ENCODE results near the gene TMEM120B.

Gene TMEM120B

GRCh38 chr12:121766290-121767039 is 53.9 kb downstream of the TMEM120B start:
- Histone ChIP-seq H4K91ac (ENCODE audit: low read depth, low read length, poor library complexity) (no peak overlapping the region), H2BK120ac (ENCODE audit: low read depth, low read length) (no peak overlapping the region), H3K23ac (ENCODE audit: low read depth, low read length, poor library complexity) (no peak overlapping the region), H2BK12ac (ENCODE audit: low read length) (no peak overlapping the region), H3K4ac (ENCODE audit: low read length) (no peak overlapping the region), H3K27ac (replicated peaks; ENCODE audit: low read length) (no peak overlapping the region), H2AFZ (ENCODE audit: low read length) (no peak overlapping the region), H3K4me3 (ENCODE audit: low read length in 2 of 2) (no peak overlapping the region), H3K14ac (ENCODE audit: low read length) (no peak overlapping the region), H3K9ac (ENCODE audit: low read depth, low read length, poor library complexity) (no peak overlapping the region), H3K4me2 (ENCODE audit: insufficient read depth, low read length, poor library complexity, severe bottlenecking) (no peak overlapping the region), H2BK5ac (ENCODE audit: low read length) (no peak overlapping the region), H2BK15ac (ENCODE audit: low read length) (no peak overlapping the region), H3K18ac (ENCODE audit: low read length) (peak overlapping the region; percentile 66), H2AK5ac (ENCODE audit: low read depth, low read length) (no peak overlapping the region), H3K9me3 (replicated peaks in 1 of 2; ENCODE audit: control insufficient read depth in 2 of 2, insufficient read depth in 1 of 2, low read depth in 1 of 2, low read length in 2 of 2) (no peaks in the 10 kb centered on the region), H3K36me3 (replicated peaks in 1 of 2; ENCODE audit: control insufficient read depth in 2 of 2, insufficient read depth in 2 of 2, low read length in 2 of 2) (peaks cover 0 to 6% of the 10 kb centered on the region in 2 donors), H3K4me1 (ENCODE audit: control insufficient read depth in 2 of 2, insufficient read depth in 1 of 2, low read depth in 1 of 2, low read length in 2 of 2) (peaks cover 2 to 11% of the 10 kb centered on the region in 2 donors), H3K79me1 (ENCODE audit: low read depth, low read length) (no peaks in the 10 kb centered on the region), H3K27me3 (ENCODE audit: control insufficient read depth in 3 of 3, insufficient read depth in 3 of 3, low read depth in 1 of 3, low read length in 3 of 3) (no peaks in the 10 kb centered on the region), H4K8ac (ENCODE audit: low read depth, low read length) (no peak overlapping the region)
- WGBS, 2 donors (ENCODE audit: extremely low coverage in 2 of 2, insufficient read length in 2 of 2, insufficient replicate concordance in 1 of 2): no CpG with 5 or more reads among the region's 5 CpGs
- no peak for DNase-seq (ENCODE audit: low spot score)

- H3K9ac ChIP-seq (ENCODE audit: low read depth, low read length, poor library complexity): no peak overlapping the region
- H2AK5ac ChIP-seq (ENCODE audit: low read depth, low read length): no peak overlapping the region
- H4K8ac ChIP-seq (ENCODE audit: low read depth, low read length): no peak overlapping the region
- H3K14ac ChIP-seq (ENCODE audit: low read length): no peak overlapping the region
- no peak overlapping the region for H4K91ac ChIP-seq (ENCODE audit: low read depth, low read length, poor library complexity)
- H3K4me3 ChIP-seq (ENCODE audit: low read length in 2 of 2): no peak overlapping the region
- no peak overlapping the region for H3K27ac ChIP-seq (replicated peaks; ENCODE audit: low read length)
- no peak overlapping the region for H3K4ac ChIP-seq (ENCODE audit: low read length)
- H3K18ac ChIP-seq (ENCODE audit: low read length): peak overlapping the region; percentile 2
- H2BK120ac ChIP-seq (ENCODE audit: low read depth, low read length): no peak overlapping the region
- no CpG with 5 or more reads among the region's 10 CpGs for WGBS, 2 donors (ENCODE audit: extremely low coverage in 2 of 2, insufficient read length in 2 of 2, insufficient replicate concordance in 1 of 2)
- no peak overlapping the region for H2BK12ac ChIP-seq (ENCODE audit: low read length)
- DNase-seq (ENCODE audit: low spot score): no peak
- H3K4me1 ChIP-seq (ENCODE audit: control insufficient read depth in 2 of 2, insufficient read depth in 1 of 2, low read depth in 1 of 2, low read length in 2 of 2): peaks cover 0 to 11% of the 10 kb centered on the region in 2 donors
- no peaks in the 10 kb centered on the region for H3K9me3 ChIP-seq (replicated peaks in 1 of 2; ENCODE audit: control insufficient read depth in 2 of 2, insufficient read depth in 1 of 2, low read depth in 1 of 2, low read length in 2 of 2)
- peak overlapping the region; percentile 7 for H2BK5ac ChIP-seq (ENCODE audit: low read length)
- H3K27me3 ChIP-seq (ENCODE audit: control insufficient read depth in 3 of 3, insufficient read depth in 3 of 3, low read depth in 1 of 3, low read length in 3 of 3): no peaks in the 10 kb centered on the region
- no peak overlapping the region for H3K4me2 ChIP-seq (ENCODE audit: insufficient read depth, low read length, poor library complexity, severe bottlenecking)
- no peak overlapping the region for H2AFZ ChIP-seq (ENCODE audit: low read length)
- no peaks in the 10 kb centered on the region for H3K79me1 ChIP-seq (ENCODE audit: low read depth, low read length)
- no peak overlapping the region for H2BK15ac ChIP-seq (ENCODE audit: low read length)
- no peak overlapping the region for H3K23ac ChIP-seq (ENCODE audit: low read depth, low read length, poor library complexity)
- H3K36me3 ChIP-seq (replicated peaks in 1 of 2; ENCODE audit: control insufficient read depth in 2 of 2, insufficient read depth in 2 of 2, low read length in 2 of 2): peaks cover 0 to 6% of the 10 kb centered on the region in 2 donors
These were observed 55.0 kb downstream of the TMEM120B start for GRCh38 chr12:121767525-121768016.

- Histone ChIP-seq H2BK5ac (ENCODE audit: low read length) (no peak overlapping the region), H3K4me1 (ENCODE audit: control insufficient read depth in 2 of 2, insufficient read depth in 1 of 2, low read depth in 1 of 2, low read length in 2 of 2) (peaks cover 0 to 11% of the 10 kb centered on the region in 2 donors), H3K4me3 (ENCODE audit: low read length in 2 of 2) (no peak overlapping the region), H3K27ac (replicated peaks; ENCODE audit: low read length) (no peak overlapping the region), H3K79me1 (ENCODE audit: low read depth, low read length) (no peaks in the 10 kb centered on the region), H3K9ac (ENCODE audit: low read depth, low read length, poor library complexity) (no peak overlapping the region), H3K23ac (ENCODE audit: low read depth, low read length, poor library complexity) (no peak overlapping the region), H3K27me3 (ENCODE audit: control insufficient read depth in 3 of 3, insufficient read depth in 3 of 3, low read depth in 1 of 3, low read length in 3 of 3) (no peaks in the 10 kb centered on the region), H2BK15ac (ENCODE audit: low read length) (no peak overlapping the region), H2BK120ac (ENCODE audit: low read depth, low read length) (no peak overlapping the region), H3K4ac (ENCODE audit: low read length) (no peak overlapping the region), H3K9me3 (replicated peaks in 1 of 2; ENCODE audit: control insufficient read depth in 2 of 2, insufficient read depth in 1 of 2, low read depth in 1 of 2, low read length in 2 of 2) (no peaks in the 10 kb centered on the region), H2AFZ (ENCODE audit: low read length) (no peak overlapping the region), H3K18ac (ENCODE audit: low read length) (no peak overlapping the region), H3K36me3 (replicated peaks in 1 of 2; ENCODE audit: control insufficient read depth in 2 of 2, insufficient read depth in 2 of 2, low read length in 2 of 2) (peaks cover 0 to 3% of the 10 kb centered on the region in 2 donors), H4K91ac (ENCODE audit: low read depth, low read length, poor library complexity) (no peak overlapping the region), H2AK5ac (ENCODE audit: low read depth, low read length) (no peak overlapping the region), H3K14ac (ENCODE audit: low read length) (no peak overlapping the region), H3K4me2 (ENCODE audit: insufficient read depth, low read length, poor library complexity, severe bottlenecking) (no peak overlapping the region), H2BK12ac (ENCODE audit: low read length) (peak overlapping the region; percentile 46), H4K8ac (ENCODE audit: low read depth, low read length) (no peak overlapping the region)
- DNase-seq (ENCODE audit: low spot score): no peak
- WGBS, 2 donors (ENCODE audit: extremely low coverage in 2 of 2, insufficient read length in 2 of 2, insufficient replicate concordance in 1 of 2): no CpG with 5 or more reads among the region's 9 CpGs
These were observed 56.8 kb downstream of the TMEM120B start for GRCh38 chr12:121769297-121769830.

GRCh38 chr12:121769831-121770301 is 57.3 kb downstream of the TMEM120B start:
- no CpG with 5 or more reads among the region's 11 CpGs for WGBS, 2 donors (ENCODE audit: extremely low coverage in 2 of 2, insufficient read length in 2 of 2, insufficient replicate concordance in 1 of 2)
- H3K9ac ChIP-seq (ENCODE audit: low read depth, low read length, poor library complexity): peak overlapping the region; percentile 7
- H2BK15ac ChIP-seq (ENCODE audit: low read length): no peak overlapping the region
- no peak overlapping the region for H3K4me3 ChIP-seq (ENCODE audit: low read length in 2 of 2)
- no peak overlapping the region for H4K8ac ChIP-seq (ENCODE audit: low read depth, low read length)
- no peaks in the 10 kb centered on the region for H3K79me1 ChIP-seq (ENCODE audit: low read depth, low read length)
- no peak overlapping the region for H3K4ac ChIP-seq (ENCODE audit: low read length)
- H3K14ac ChIP-seq (ENCODE audit: low read length): no peak overlapping the region
- H2BK120ac ChIP-seq (ENCODE audit: low read depth, low read length): no peak overlapping the region
- no peaks in the 10 kb centered on the region for H3K9me3 ChIP-seq (replicated peaks in 1 of 2; ENCODE audit: control insufficient read depth in 2 of 2, insufficient read depth in 1 of 2, low read depth in 1 of 2, low read length in 2 of 2)
- peaks cover 0 to 3% of the 10 kb centered on the region in 2 donors for H3K36me3 ChIP-seq (replicated peaks in 1 of 2; ENCODE audit: control insufficient read depth in 2 of 2, insufficient read depth in 2 of 2, low read length in 2 of 2)
- H3K27me3 ChIP-seq (ENCODE audit: control insufficient read depth in 3 of 3, insufficient read depth in 3 of 3, low read depth in 1 of 3, low read length in 3 of 3): no peaks in the 10 kb centered on the region
- H2AFZ ChIP-seq (ENCODE audit: low read length): no peak overlapping the region
- H2AK5ac ChIP-seq (ENCODE audit: low read depth, low read length): no peak overlapping the region
- H3K27ac ChIP-seq (replicated peaks; ENCODE audit: low read length): no peak overlapping the region
- no peak overlapping the region for H3K4me2 ChIP-seq (ENCODE audit: insufficient read depth, low read length, poor library complexity, severe bottlenecking)
- H4K91ac ChIP-seq (ENCODE audit: low read depth, low read length, poor library complexity): no peak overlapping the region
- H3K4me1 ChIP-seq (ENCODE audit: control insufficient read depth in 2 of 2, insufficient read depth in 1 of 2, low read depth in 1 of 2, low read length in 2 of 2): peaks cover 0 to 15% of the 10 kb centered on the region in 2 donors
- DNase-seq (ENCODE audit: low spot score): no peak
- H2BK5ac ChIP-seq (ENCODE audit: low read length): no peak overlapping the region
- no peak overlapping the region for H2BK12ac ChIP-seq (ENCODE audit: low read length)
- no peak overlapping the region for H3K18ac ChIP-seq (ENCODE audit: low read length)
- H3K23ac ChIP-seq (ENCODE audit: low read depth, low read length, poor library complexity): no peak overlapping the region
